Motor neuron (in vitro differentiated cells): ENCODE data around the gene SPATA31C2. TPM values are rescaled to one million over a fixed set of nuclear protein-coding genes. Genes with fewer than 3 reads are reported as not detected.
A peak's percentile ranks its signal among the peaks of the same experiment; 100 is the strongest.
"Not testable (repeated sequence)": the region's sequence is repeated elsewhere in the genome, so short reads cannot be mapped to it uniquely, and the experiment has no call there.

ENCODE experiments used
- ATAC-seq, 8 experiments: fragments of 200-7000 bp; cut with Tn5 transposase; replicated peaks in 6 of 8; 2 replicates each; pipeline ENCODE4 v1.8.0; 2021; ENCODE audit warnings: mild to moderate bottlenecking in 8 of 8, moderate library complexity in 8 of 8
- H3K27ac ChIP-seq, 2 donors: fragments of 250-450 bp; sonication (Bioruptor Pico); 2 replicates each; pipeline ENCODE4 v1.9.0; 2021; ENCODE audit warnings: antibody characterized with exemption in 2 of 2, mild to moderate bottlenecking in 2 of 2, moderate library complexity in 1 of 2
- H3K4me1 ChIP-seq, 2 donors: fragments of 250-450 bp; sonication (Bioruptor Pico); replicated peaks in 1 of 2; 2 replicates each; pipeline ENCODE4 v1.6.1; 2021; ENCODE audit warnings: antibody characterized with exemption in 2 of 2, mild to moderate bottlenecking in 2 of 2, moderate library complexity in 1 of 2
- H3K4me3 ChIP-seq, 5 donors: fragments of 250-450 bp; sonication (Bioruptor Pico); 2 replicates each; pipeline ENCODE4 v1.9.0; 2021; ENCODE audit warnings: antibody characterized with exemption in 5 of 5, mild to moderate bottlenecking in 5 of 5, moderate library complexity in 4 of 5
- WGBS, 10 experiments: fragments of 450-650 bp; shearing (Covaris generic); methylation state at CpG; one replicate each; pipeline ENCODE4 v1.0.0; 2022; 5-methylcytosine and 5-hydroxymethylcytosine counted together
- in situ Hi-C, 9 experiments: fragments of 400-800 bp; cut with MboI; loops; one replicate each; pipeline ENCODE4 v1.15.0; 2021; ENCODE audit warnings: low sequenced_read_pairs in 9 of 9, low pct_unique_long_range_greater_than_20kb in 2 of 9; ENCODE audit not compliant: unreplicated experiment in 9 of 9
- total RNA-seq, 8 experiments: library from RNA; unstranded; fragments of 300-600 nt; gene quantifications; 2 replicates each; pipeline versions ENCODE4 v1.2.3 to v1.2.4, GENCODE V29; 2022

The SPATA31C2 gene
- under 1 TPM in 7 of 8 experiments, not detected in 1; 0.05 to 0.33 (median 0.22) TPM for total RNA-seq

GRCh38 chr9:88138375-88138774, at the start of gene SPATA31C2:
Gene SPATA31C2 (minus strand): TSS chr9:88138475. CDS start chr9:88138446, 29 bp downstream.
- ATAC-seq, H3K4me3 ChIP-seq, H3K27ac ChIP-seq, H3K4me1 ChIP-seq, in situ Hi-C loops: not testable (repeated sequence)
- no CpG with 5 or more reads among the region's 8 CpGs for WGBS, 10 experiments

- Histone ChIP-seq H3K27ac (no peak overlapping the region), H3K4me1 (no peaks in the 10 kb centered on the region), H3K4me3 (no peak overlapping the region)
- ATAC-seq: no peak
- in situ Hi-C loops: no loop called here
- 0 to 80% (median 33%) methylated on average over 1 to 2 of the region's 2 CpGs; no CpG with 5 or more reads in 4 of the 10 experiments for WGBS, 10 experiments
Observed at GRCh38 chr9:88187631-88188030, 49.4 kb upstream of the SPATA31C2 start.

- H3K4me1 ChIP-seq: no peaks in the 10 kb centered on the region
- H3K4me3 ChIP-seq: no peak overlapping the region
- in situ Hi-C loops: no loop called here
- ATAC-seq: no peak
- H3K27ac ChIP-seq: no peak overlapping the region
- WGBS, 10 experiments: 50 to 100% (median 91%) methylated on average over 1 to 3 of the region's 3 CpGs; no CpG with 5 or more reads in 2 of the 10 experiments
Observed at GRCh38 chr9:88186495-88187110, 48.3 kb upstream of the SPATA31C2 start.

GRCh38 chr9:88184976-88185375, 46.7 kb upstream of the SPATA31C2 start:
- Histone ChIP-seq H3K27ac (no peak overlapping the region), H3K4me3 (no peak overlapping the region), H3K4me1 (no peaks in the 10 kb centered on the region)
- in situ Hi-C loops: no loop called here
- WGBS, 10 experiments: 67 to 100% (median 100%) methylated on average over 1 to 2 of the region's 2 CpGs; no CpG with 5 or more reads in 3 of the 10 experiments
- ATAC-seq: no peak

GRCh38 chr9:88183798-88184495, 45.7 kb upstream of the SPATA31C2 start:
- Histone ChIP-seq H3K27ac (no peak overlapping the region), H3K4me1 (no peaks in the 10 kb centered on the region), H3K4me3 (no peak overlapping the region)
- in situ Hi-C loops: no loop called here
- 14 to 100% (median 92%) methylated on average over 1 to 4 of the region's 5 CpGs; no CpG with 5 or more reads in 1 of the 10 experiments for WGBS, 10 experiments
- peak in 1 of 8 experiments; percentile 85 for ATAC-seq

GRCh38 chr9:88182501-88182900, 44.2 kb upstream of the SPATA31C2 start:
- no peak for ATAC-seq
- in situ Hi-C loops: no loop called here
- 19 to 68% (median 37%) methylated on average over 3 to 6 of the region's 6 CpGs for WGBS, 10 experiments
- H3K4me3 ChIP-seq: no peak overlapping the region
- H3K4me1 ChIP-seq: no peaks in the 10 kb centered on the region
- H3K27ac ChIP-seq: no peak overlapping the region

- Histone ChIP-seq H3K27ac (no peak overlapping the region), H3K4me3 (no peak overlapping the region), H3K4me1 (no peaks in the 10 kb centered on the region)
- 90 to 100% (median 99%) methylated on average over 1 to 8 of the region's 23 CpGs; no CpG with 5 or more reads in 5 of the 10 experiments for WGBS, 10 experiments
- peak in 2 of 8 experiments; percentile 32 to 45 for ATAC-seq
- in situ Hi-C loops: no loop called here
Observed at GRCh38 chr9:88180081-88180765, 41.9 kb upstream of the SPATA31C2 start.

GRCh38 chr9:88179062-88179521, 40.8 kb upstream of the SPATA31C2 start:
- in situ Hi-C loops: no loop called here
- Histone ChIP-seq H3K27ac (no peak overlapping the region), H3K4me3 (no peak overlapping the region), H3K4me1 (no peaks in the 10 kb centered on the region)
- 58 to 90% (median 82%) methylated on average over 2 to 4 of the region's 5 CpGs; no CpG with 5 or more reads in 4 of the 10 experiments for WGBS, 10 experiments
- peak in 1 of 8 experiments; percentile 59 for ATAC-seq

- no peak overlapping the region for H3K27ac ChIP-seq
- no peak overlapping the region for H3K4me3 ChIP-seq
- WGBS, 10 experiments: 63 to 98% (median 81%) methylated on average over 2 to 6 of the region's 6 CpGs
- H3K4me1 ChIP-seq: no peaks in the 10 kb centered on the region
- no peak for ATAC-seq
- in situ Hi-C loops: no loop called here
Observed at GRCh38 chr9:88178641-88179040, 40.4 kb upstream of the SPATA31C2 start.

GRCh38 chr9:88177371-88177770, 39.1 kb upstream of the SPATA31C2 start:
- whole genome bisulfite sequencing, 10 experiments: 17 to 100% (median 80%) methylated on average over 1 to 3 of the region's 3 CpGs; no CpG with 5 or more reads in 1 of the 10 experiments

GRCh38 chr9:88174324-88174723, 36.0 kb upstream of the SPATA31C2 start:
- in situ Hi-C loops: no loop called here
- no peaks in the 10 kb centered on the region for H3K4me1 ChIP-seq
- no peak overlapping the region for H3K27ac ChIP-seq
- 0 to 87% (median 48%) methylated on average over 1 to 4 of the region's 4 CpGs for WGBS, 10 experiments
- ATAC-seq: no peak
- H3K4me3 ChIP-seq: no peak overlapping the region

More at GRCh38 chr9:88177371-88177770, 39.1 kb upstream of the SPATA31C2 start:
- H3K4me1 ChIP-seq: no peaks in the 10 kb centered on the region
- no peak overlapping the region for H3K4me3 ChIP-seq
- no peak for ATAC-seq
- H3K27ac ChIP-seq: no peak overlapping the region
- in situ Hi-C loops: no loop called here

- whole genome bisulfite sequencing, 10 experiments: 8 to 89% (median 50%) methylated on average over 1 to 10 of the region's 10 CpGs; no CpG with 5 or more reads in 1 of the 10 experiments
- no peak overlapping the region for H3K4me3 ChIP-seq
- H3K4me1 ChIP-seq: no peaks in the 10 kb centered on the region
- no peak for ATAC-seq
- H3K27ac ChIP-seq: no peak overlapping the region
- in situ Hi-C loops: no loop called here
Observed at GRCh38 chr9:88173378-88173999, 35.2 kb upstream of the SPATA31C2 start.

GRCh38 chr9:88169700-88170099, 31.4 kb upstream of the SPATA31C2 start:
- in situ Hi-C loops: no loop called here
- no peak overlapping the region for H3K27ac ChIP-seq
- H3K4me1 ChIP-seq: no peaks in the 10 kb centered on the region
- ATAC-seq: no peak
- H3K4me3 ChIP-seq: no peak overlapping the region
